Neural crest cell (in vitro differentiated cells): ENCODE data around the gene SLC37A1. TPM values are rescaled to one million over a fixed set of nuclear protein-coding genes. Genes with fewer than 3 reads are reported as not detected.

Experiments used
- DNase-seq: peaks from one replicate; pipeline ENCODE4 v3.0.0; 2021; ENCODE audit warnings: low read depth, mixed read lengths, low spot score
- H3K27ac Mint-ChIP-seq: one replicate; pipeline ENCODE4 v1.8.0; 2021; ENCODE audit warnings: mild to moderate bottlenecking, mixed read lengths; ENCODE audit not compliant: unreplicated experiment
- H3K27me3 Mint-ChIP-seq: 2 replicates; pipeline ENCODE4 v1.8.0; 2021; ENCODE audit warnings: low read depth, mild to moderate bottlenecking, mixed read lengths
- H3K36me3 Mint-ChIP-seq: 2 replicates; pipeline ENCODE4 v1.8.0; 2021; ENCODE audit warnings: low read depth, mild to moderate bottlenecking, mixed read lengths
- H3K4me1 Mint-ChIP-seq: 2 replicates; pipeline ENCODE4 v1.8.0; 2021; ENCODE audit warnings: mixed read lengths
- H3K4me3 Mint-ChIP-seq: one replicate; pipeline ENCODE4 v1.8.0; 2021; ENCODE audit warnings: mild to moderate bottlenecking, mixed read lengths
- H3K9me3 Mint-ChIP-seq: 2 replicates; pipeline ENCODE4 v1.8.0; 2021; ENCODE audit warnings: mixed read lengths
- CTCF ChIP-seq: fragments of 200-600 bp; sonication (generic); conservative IDR thresholded peaks from 2 replicates; pipeline ENCODE4 v1.5.0; 2021; ENCODE audit warnings: antibody characterized with exemption, mild to moderate bottlenecking
- total RNA-seq: library from RNA; stranded (reverse); gene quantifications from 2 replicates; pipeline ENCODE4 v1.2.1, GENCODE V29; 2021

The SLC37A1 gene
- total RNA-seq, 1 donor from 2014 or later, result 9.1 TPM

GRCh38 chr21:42563261-42563660, 49.6 kb downstream of the SLC37A1 start:
- no peak for DNase-seq
- Mint-ChIP-seq H3K9me3 (no peaks in the 10 kb centered on the region), H3K27ac (no peak overlapping the region), H3K4me3 (no peak overlapping the region), H3K27me3 (no peaks in the 10 kb centered on the region), H3K4me1 (peaks cover 4% of the 10 kb centered on the region), H3K36me3 (no peaks in the 10 kb centered on the region)
- no peak for TF ChIP-seq CTCF

GRCh38 chr21:42563686-42564085, 50.0 kb downstream of the SLC37A1 start:
- H3K36me3 Mint-ChIP-seq, result no peaks in the 10 kb centered on the region
- no peak overlapping the region for H3K4me3 Mint-ChIP-seq
- H3K9me3 Mint-ChIP-seq, result no peaks in the 10 kb centered on the region
- peaks cover 4% of the 10 kb centered on the region for H3K4me1 Mint-ChIP-seq
- DNase-seq, result no peak
- no peak overlapping the region for H3K27ac Mint-ChIP-seq
- H3K27me3 Mint-ChIP-seq, result no peaks in the 10 kb centered on the region
- TF ChIP-seq CTCF, result no peak

DNA sequence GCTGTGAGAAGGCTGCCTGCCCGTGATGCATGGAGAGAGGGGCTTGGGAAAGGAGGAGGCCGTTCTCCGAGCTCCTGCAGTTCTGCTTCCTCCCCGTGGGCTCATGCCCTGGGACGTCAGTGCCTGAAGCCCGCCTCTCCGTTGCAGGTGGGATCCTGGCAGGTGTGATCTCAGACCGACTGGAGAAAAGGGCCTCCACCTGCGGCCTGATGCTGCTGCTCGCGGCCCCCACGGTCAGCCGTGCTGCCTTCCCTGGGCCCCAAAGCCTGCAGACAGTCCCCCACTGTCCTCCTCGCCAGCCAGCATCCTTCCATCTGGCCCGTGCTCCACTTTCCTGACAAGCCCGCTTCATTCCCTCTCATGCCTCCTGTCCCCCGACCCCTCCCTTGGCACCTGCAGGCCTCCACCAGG, 50.9 kb downstream of the SLC37A1 start:
- no peaks in the 10 kb centered on the region for H3K9me3 Mint-ChIP-seq
- H3K4me1 Mint-ChIP-seq, result peaks cover 4% of the 10 kb centered on the region
- H3K36me3 Mint-ChIP-seq, result no peaks in the 10 kb centered on the region
- H3K27ac Mint-ChIP-seq, result no peak overlapping the region
- H3K4me3 Mint-ChIP-seq, result no peak overlapping the region
- H3K27me3 Mint-ChIP-seq, result no peaks in the 10 kb centered on the region
- DNase-seq, result no peak
- TF ChIP-seq CTCF, result no peak

- H3K4me1 Mint-ChIP-seq, result peaks cover 5% of the 10 kb centered on the region
- no peaks in the 10 kb centered on the region for H3K36me3 Mint-ChIP-seq
- DNase-seq, result no peak
- H3K9me3 Mint-ChIP-seq, result no peaks in the 10 kb centered on the region
- no peak overlapping the region for H3K27ac Mint-ChIP-seq
- H3K27me3 Mint-ChIP-seq, result no peaks in the 10 kb centered on the region
- H3K4me3 Mint-ChIP-seq, result no peak overlapping the region
- no peak for TF ChIP-seq CTCF
These were observed 51.7 kb downstream of the SLC37A1 start for GRCh38 chr21:42565206-42565810.

DNA sequence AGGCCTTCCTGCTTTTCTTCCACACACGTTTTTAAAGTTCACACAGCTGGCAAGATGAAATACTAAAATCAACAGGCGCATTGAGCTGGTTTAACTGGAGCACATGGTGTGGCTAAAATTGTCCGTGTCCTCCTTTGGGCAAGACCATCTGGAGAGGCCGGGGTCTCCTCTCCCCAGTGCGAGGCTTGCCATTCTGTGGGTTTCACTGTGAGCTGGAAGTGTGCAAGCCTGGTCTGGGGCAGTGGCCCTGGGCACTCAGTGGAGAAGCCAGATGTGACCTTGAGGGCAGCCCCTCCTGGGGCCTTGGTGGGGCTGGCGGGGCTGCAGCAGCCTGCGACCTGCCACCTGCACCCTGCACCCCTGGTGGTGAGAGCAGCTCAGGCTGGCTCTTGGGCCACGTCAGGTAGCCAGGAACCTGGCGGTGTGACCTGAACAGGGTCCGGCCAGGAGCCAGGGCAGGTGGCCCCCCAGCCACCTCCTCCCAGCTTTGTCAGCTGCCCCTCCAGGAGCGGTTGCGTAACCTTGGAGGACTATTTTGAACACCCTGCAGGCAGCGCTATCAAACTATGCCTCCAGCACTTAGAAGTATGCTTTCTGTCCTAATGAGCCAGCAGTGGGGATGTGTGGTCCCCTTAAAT, 52.4 kb downstream of the SLC37A1 start:
- H3K27ac Mint-ChIP-seq, result peak overlapping the region; percentile 57
- no peak overlapping the region for H3K4me3 Mint-ChIP-seq
- no peak for DNase-seq
- no peaks in the 10 kb centered on the region for H3K9me3 Mint-ChIP-seq
- H3K36me3 Mint-ChIP-seq, result no peaks in the 10 kb centered on the region
- peaks cover 12% of the 10 kb centered on the region for H3K4me1 Mint-ChIP-seq
- no peaks in the 10 kb centered on the region for H3K27me3 Mint-ChIP-seq
- no peak for TF ChIP-seq CTCF
